Gastroesophageal sphincter (tissue), 3 donors: ENCODE data around the gene DDX51.

ENCODE experiments used
- EP300 ChIP-seq: sonication (generic); formaldehyde crosslinking; IDR thresholded peaks from one replicate; pipeline ENCODE4 v1.6.1; 2017; ENCODE audit warnings: antibody characterized with exemption, mild to moderate bottlenecking
- TF ChIP-seq, protein P1 (sequence below), 4 experiments: fragments of 200-600 bp in 2 of 4; fragments of 450-650 bp in 2 of 4; sonication (generic) in 1 of 4; IDR thresholded peaks; one replicate each; pipeline ENCODE4 v1.5.1; 2017 to 2019; ENCODE audit warnings: antibody characterized with exemption in 4 of 4, mild to moderate bottlenecking in 2 of 4, moderate library complexity in 2 of 4

DNA sequence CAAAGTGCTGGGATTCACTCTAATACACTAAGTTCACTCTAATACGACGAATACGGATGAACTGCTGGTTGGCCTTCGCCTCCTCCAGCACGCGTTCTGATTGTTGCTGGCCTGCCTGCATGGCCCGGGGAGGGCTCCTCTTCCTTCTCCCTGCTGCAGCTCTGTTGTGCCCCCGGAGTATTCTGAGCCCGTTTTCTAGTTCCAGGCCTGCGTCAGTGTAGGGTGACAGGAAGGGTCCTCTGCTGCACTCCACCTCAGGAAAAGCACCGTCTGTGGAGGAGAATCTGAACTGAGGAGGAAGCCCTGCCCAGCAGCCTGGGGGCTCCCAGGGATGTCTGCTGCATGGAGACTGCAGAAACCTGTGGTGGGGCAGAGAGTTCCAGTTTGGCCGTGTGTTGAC lies 44.4 kb downstream of the DDX51 start:
- TF ChIP-seq, protein P1, sequence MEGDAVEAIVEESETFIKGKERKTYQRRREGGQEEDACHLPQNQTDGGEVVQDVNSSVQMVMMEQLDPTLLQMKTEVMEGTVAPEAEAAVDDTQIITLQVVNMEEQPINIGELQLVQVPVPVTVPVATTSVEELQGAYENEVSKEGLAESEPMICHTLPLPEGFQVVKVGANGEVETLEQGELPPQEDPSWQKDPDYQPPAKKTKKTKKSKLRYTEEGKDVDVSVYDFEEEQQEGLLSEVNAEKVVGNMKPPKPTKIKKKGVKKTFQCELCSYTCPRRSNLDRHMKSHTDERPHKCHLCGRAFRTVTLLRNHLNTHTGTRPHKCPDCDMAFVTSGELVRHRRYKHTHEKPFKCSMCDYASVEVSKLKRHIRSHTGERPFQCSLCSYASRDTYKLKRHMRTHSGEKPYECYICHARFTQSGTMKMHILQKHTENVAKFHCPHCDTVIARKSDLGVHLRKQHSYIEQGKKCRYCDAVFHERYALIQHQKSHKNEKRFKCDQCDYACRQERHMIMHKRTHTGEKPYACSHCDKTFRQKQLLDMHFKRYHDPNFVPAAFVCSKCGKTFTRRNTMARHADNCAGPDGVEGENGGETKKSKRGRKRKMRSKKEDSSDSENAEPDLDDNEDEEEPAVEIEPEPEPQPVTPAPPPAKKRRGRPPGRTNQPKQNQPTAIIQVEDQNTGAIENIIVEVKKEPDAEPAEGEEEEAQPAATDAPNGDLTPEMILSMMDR (IDR thresholded peaks at IDR 0.05), result no peak
- no peak for TF ChIP-seq EP300
